Sigmoid colon (tissue), 7 donors: ENCODE results near the gene ELOVL1. TPM values are rescaled to one million over a fixed set of nuclear protein-coding genes. Genes with fewer than 3 reads are reported as not detected.

Experiments
- DNase-seq: peaks from one replicate; pipeline ENCODE4 v3.0.0-alpha.2; 2019
- H3K27ac ChIP-seq, 4 donors: fragments of 200-600 bp; sonication (generic); one replicate each; pipeline ENCODE4 v1.5.1; 2016 to 2019; ENCODE audit warnings: mild to moderate bottlenecking in 1 of 4
- H3K27me3 ChIP-seq, 3 donors: fragments of 200-600 bp; sonication (generic); one replicate each; pipeline ENCODE4 v1.5.1; 2019; ENCODE audit warnings: mild to moderate bottlenecking in 1 of 3
- H3K36me3 ChIP-seq, 4 donors: fragments of 200-600 bp; sonication (generic); one replicate each; pipeline ENCODE4 v1.5.1; 2016 to 2019
- H3K4me1 ChIP-seq, 4 donors: fragments of 200-600 bp; sonication (generic); one replicate each; pipeline ENCODE4 v1.5.1; 2017 to 2019
- H3K4me3 ChIP-seq, 4 donors: fragments of 200-600 bp; sonication (generic); one replicate each; pipeline ENCODE4 v1.5.1; 2017 to 2019; ENCODE audit warnings: mild to moderate bottlenecking in 2 of 4, moderate library complexity in 1 of 4
- H3K9me3 ChIP-seq, 4 donors: fragments of 200-600 bp in 3 of 4; sonication (generic) in 3 of 4; one replicate each; pipeline versions ENCODE4 v1.5.1 to v1.6.1; 2013 to 2019
- CTCF ChIP-seq, 4 experiments: fragments of 450-650 bp in 3 of 4; fragments of 200-600 bp in 1 of 4; IDR thresholded peaks; one replicate each; pipeline ENCODE4 v1.5.1; 2016 to 2019; ENCODE audit warnings: antibody characterized with exemption in 4 of 4, mild to moderate bottlenecking in 3 of 4, moderate library complexity in 2 of 4
- EP300 ChIP-seq, 4 donors: sonication (generic); formaldehyde crosslinking; IDR thresholded peaks; one replicate each; pipeline ENCODE4 v1.6.1; 2017; ENCODE audit warnings: antibody characterized with exemption in 4 of 4
- POLR2A ChIP-seq, 2 donors: fragments of 450-650 bp; IDR thresholded peaks; one replicate each; pipeline ENCODE4 v1.6.1; 2016; ENCODE audit warnings: antibody characterized with exemption in 2 of 2, mild to moderate bottlenecking in 2 of 2, moderate library complexity in 2 of 2
- POLR2AphosphoS5 ChIP-seq, 4 donors: sonication (generic); formaldehyde crosslinking; IDR thresholded peaks; one replicate each; pipeline ENCODE4 v1.6.1; 2017; ENCODE audit warnings: antibody characterized with exemption in 4 of 4
- WGBS, 2 donors: extraction: QIAGEN DNeasy Blood & Tissue Kit; methylation state at CpG; one replicate each; pipeline ENCODE4 v1.1.7; 2013; 5-methylcytosine and 5-hydroxymethylcytosine counted together
- intact Hi-C: fragments of 100-400 bp; cut with DNase I; formaldehyde crosslinking; loops from one replicate; pipeline ENCODE4 v1.15.1; 2023
- polyA plus RNA-seq, 3 donors: library from polyadenylated mRNA; stranded (reverse); fragments of 200-250 nt; gene quantifications; one replicate each; pipeline ENCODE4 v1.2.3, GENCODE V29; 2013
- total RNA-seq, 4 donors: library from RNA; depleted of rRNA; stranded (reverse); fragments of >200 nt; gene quantifications; one replicate each; pipeline ENCODE4 v1.1.0, GENCODE V29; 2016
- donor health status: healthy with polysubstance abuse.
- donor health status: Bipolar disorder and iron deficiency.
- donor health status: healthy.

Gene ELOVL1
- total and polyA plus RNA-seq, 7 donors: 26.8 to 155 (median 39.6) TPM

GRCh38 chr1:43321331-43321891 is 46.4 kb downstream of the ELOVL1 start:
- H3K36me3 ChIP-seq: no peaks in the 10 kb centered on the region
- no peaks in the 10 kb centered on the region for H3K9me3 ChIP-seq
- intact Hi-C loops: no loop called here
- H3K27me3 ChIP-seq: no peaks in the 10 kb centered on the region
- no peaks in the 10 kb centered on the region for H3K4me1 ChIP-seq
- 94 to 96% methylated on average over 16 of the region's 16 CpGs for WGBS, 2 donors
- DNase-seq: peak; percentile 63
- no peak for TF ChIP-seq EP300 (IDR thresholded peaks at IDR 0.05)
- TF ChIP-seq CTCF (IDR thresholded peaks at IDR 0.05): no peak
- TF ChIP-seq POLR2AphosphoS5 (IDR thresholded peaks at IDR 0.05): no peak
- TF ChIP-seq POLR2A (IDR thresholded peaks at IDR 0.05): no peak
- H3K27ac ChIP-seq: no peak overlapping the region
- no peak overlapping the region for H3K4me3 ChIP-seq

GRCh38 chr1:43319766-43320165 is 48.0 kb downstream of the ELOVL1 start:
- peak; percentile 50 for DNase-seq
- H3K27me3 ChIP-seq: no peaks in the 10 kb centered on the region
- WGBS, 2 donors: 63% methylated on average over 3 of the region's 3 CpGs

GRCh38 chr1:43319288-43319687 is 48.5 kb downstream of the ELOVL1 start:
- WGBS, 2 donors: 95 to 98% methylated on average over 5 of the region's 5 CpGs
- H3K27me3 ChIP-seq: no peaks in the 10 kb centered on the region
- intact Hi-C loops: no loop called here

More at GRCh38 chr1:43319766-43320165, 48.0 kb downstream of the ELOVL1 start:
- intact Hi-C loops: no loop called here
- Histone ChIP-seq H3K36me3 (no peaks in the 10 kb centered on the region), H3K4me3 (no peak overlapping the region), H3K9me3 (no peaks in the 10 kb centered on the region), H3K27ac (no peak overlapping the region), H3K4me1 (no peaks in the 10 kb centered on the region)
- TF ChIP-seq EP300 (IDR thresholded peaks at IDR 0.05) (no peak), POLR2AphosphoS5 (IDR thresholded peaks at IDR 0.05) (no peak), POLR2A (IDR thresholded peaks at IDR 0.05) (no peak), CTCF (IDR thresholded peaks at IDR 0.05) (no peak)

GRCh38 chr1:43318831-43319230 is 49.0 kb downstream of the ELOVL1 start:
- intact Hi-C loops: no loop called here
- Histone ChIP-seq H3K27me3 (no peaks in the 10 kb centered on the region), H3K27ac (no peak overlapping the region), H3K36me3 (no peaks in the 10 kb centered on the region), H3K4me3 (no peak overlapping the region), H3K4me1 (no peaks in the 10 kb centered on the region), H3K9me3 (no peaks in the 10 kb centered on the region)
- TF ChIP-seq POLR2AphosphoS5 (IDR thresholded peaks at IDR 0.05) (no peak), EP300 (IDR thresholded peaks at IDR 0.05) (no peak), CTCF (IDR thresholded peaks at IDR 0.05) (no peak)
- DNase-seq: peak; percentile 28
- WGBS, 2 donors: 87% methylated on average over 4 of the region's 4 CpGs

More at GRCh38 chr1:43319288-43319687, 48.5 kb downstream of the ELOVL1 start:
- no peak overlapping the region for H3K27ac ChIP-seq
- DNase-seq: peak; percentile 55
- no peak overlapping the region for H3K4me3 ChIP-seq
- no peaks in the 10 kb centered on the region for H3K9me3 ChIP-seq
- TF ChIP-seq POLR2A (IDR thresholded peaks at IDR 0.05): no peak
- no peak for TF ChIP-seq EP300 (IDR thresholded peaks at IDR 0.05)
- no peak for TF ChIP-seq CTCF (IDR thresholded peaks at IDR 0.05)
- TF ChIP-seq POLR2AphosphoS5 (IDR thresholded peaks at IDR 0.05): no peak
- no peaks in the 10 kb centered on the region for H3K4me1 ChIP-seq
- no peaks in the 10 kb centered on the region for H3K36me3 ChIP-seq
